IMR-90 (cell line): Measurements from ENCODE around the gene PDLIM5. TPM values are rescaled to one million over a fixed set of nuclear protein-coding genes. Genes with fewer than 3 reads are reported as not detected.

Source experiments
- ATAC-seq: fragments of 200-7000 bp; cut with Tn5 transposase; 2 replicates; pipeline ENCODE4 v1.9.1; 2020; ENCODE audit warnings: low read depth, mild to moderate bottlenecking, moderate library complexity
- BruUV-seq: library from RNA; stranded (reverse); fragments of 400-500 nt; replicated peaks from 2 replicates; lab custom pipeline; 2021; lab: Mats Ljungman, UMichigan
- CTCF ChIA-PET: fragments of 300-600 bp; formaldehyde crosslinking; extraction: SDS; loops from one replicate; lab custom pipeline; 2021; ENCODE audit warnings: antibody characterized with exemption; lab: Yijun Ruan, JAX
- POLR2A ChIA-PET: fragments of 300-600 bp; sonication (Branson Sonifier 250); formaldehyde crosslinking; loops from one replicate; lab custom pipeline; 2022; ENCODE audit warnings: antibody characterized with exemption; ENCODE audit not compliant: unreplicated experiment; lab: Charles Lee
- DNase-seq: peaks from one replicate; pipeline ENCODE4 v3.0.0; 2013
- H2AFZ ChIP-seq: replicated peaks from 2 replicates; pipeline ENCODE3; 2013; ENCODE audit warnings: low read length, mild to moderate bottlenecking; ENCODE audit not compliant: poor library complexity
- H2AK5ac ChIP-seq: 2 replicates; pipeline ENCODE4 v1.6.1; 2013; ENCODE audit warnings: low read depth, low read length, inconsistent platforms
- H2AK9ac ChIP-seq: replicated peaks from 2 replicates; pipeline ENCODE3; 2013; ENCODE audit warnings: mild to moderate bottlenecking, low read depth, low read length, moderate library complexity; ENCODE audit not compliant: poor library complexity
- H2BK120ac ChIP-seq: 2 replicates; pipeline ENCODE4 v1.6.1; 2013; ENCODE audit warnings: low read depth, low read length, inconsistent platforms
- H2BK15ac ChIP-seq: 3 replicates; pipeline ENCODE4 v1.6.1; 2013; ENCODE audit warnings: low read depth, low read length, inconsistent platforms
- H2BK20ac ChIP-seq: 2 replicates; pipeline ENCODE4 v1.6.1; 2013; ENCODE audit warnings: low read depth, mild to moderate bottlenecking, inconsistent platforms, low read length, moderate library complexity
- H2BK5ac ChIP-seq: 2 replicates; pipeline ENCODE4 v1.6.1; 2013; ENCODE audit warnings: mild to moderate bottlenecking, low read depth, low read length, inconsistent platforms; ENCODE audit not compliant: poor library complexity, severe bottlenecking
- H3K14ac ChIP-seq: replicated peaks from 2 replicates; pipeline ENCODE4 v1.6.1; 2013; ENCODE audit warnings: low read depth, low read length, inconsistent platforms
- H3K18ac ChIP-seq: 2 replicates; pipeline ENCODE4 v1.6.1; 2013; ENCODE audit warnings: low read depth, low read length, control low read depth
- H3K23ac ChIP-seq: 2 replicates; pipeline ENCODE4 v1.6.1; 2013; ENCODE audit warnings: low read depth, low read length, inconsistent platforms
- H3K27ac ChIP-seq: 2 replicates; pipeline ENCODE4 v1.5.1; 2013; ENCODE audit warnings: mild to moderate bottlenecking, control low read depth, low read length; ENCODE audit not compliant: insufficient read depth
- H3K27me3 ChIP-seq: 2 replicates; pipeline ENCODE4 v1.6.1; 2013; ENCODE audit warnings: low read length; ENCODE audit not compliant: control insufficient read depth, insufficient read depth
- H3K36me3 ChIP-seq: 2 replicates; pipeline ENCODE4 v1.6.1; 2013; ENCODE audit warnings: low read length, mixed read lengths; ENCODE audit not compliant: control insufficient read depth, insufficient read depth
- H3K4ac ChIP-seq: 2 replicates; pipeline ENCODE4 v1.6.1; 2013; ENCODE audit warnings: low read depth, low read length, inconsistent platforms
- H3K4me1 ChIP-seq: 2 replicates; pipeline ENCODE4 v1.6.1; 2013; ENCODE audit warnings: low read length, mixed read lengths; ENCODE audit not compliant: control insufficient read depth, insufficient read depth
- H3K4me2 ChIP-seq: 2 replicates; pipeline ENCODE4 v1.6.1; 2013; ENCODE audit warnings: low read depth, mild to moderate bottlenecking, control low read depth, low read length, moderate library complexity
- H3K4me3 ChIP-seq: 2 replicates; pipeline ENCODE4 v1.5.1; 2013; ENCODE audit warnings: low read depth, mild to moderate bottlenecking, control low read depth, low read length, moderate library complexity; ENCODE audit not compliant: insufficient read depth
- H3K56ac ChIP-seq: 2 replicates; pipeline ENCODE4 v1.6.1; 2013; ENCODE audit warnings: low read length, inconsistent platforms; ENCODE audit not compliant: insufficient read depth; ENCODE audit errors: extremely low read depth
- H3K79me1 ChIP-seq, 2 experiments: 2 replicates each; pipeline ENCODE4 v1.6.1; 2013; ENCODE audit warnings: low read length in 2 of 2, inconsistent platforms in 1 of 2, low read depth in 1 of 2
- H3K9ac ChIP-seq: 2 replicates; pipeline ENCODE4 v1.6.1; 2013; ENCODE audit warnings: low read depth, low read length, control low read depth
- H3K9me1 ChIP-seq: 2 replicates; pipeline ENCODE4 v1.6.1; 2013; ENCODE audit warnings: low read length, inconsistent platforms; ENCODE audit not compliant: insufficient read depth
- H3K9me3 ChIP-seq: 2 replicates; pipeline ENCODE4 v1.6.1; 2013; ENCODE audit warnings: low read length; ENCODE audit not compliant: control insufficient read depth, insufficient read depth
- H4K20me1 ChIP-seq: 2 replicates; pipeline ENCODE4 v1.6.1; 2013; ENCODE audit warnings: low read length, inconsistent platforms; ENCODE audit not compliant: insufficient read depth
- H4K5ac ChIP-seq: 2 replicates; pipeline ENCODE4 v1.6.1; 2013; ENCODE audit warnings: mild to moderate bottlenecking, low read depth, low read length, control low read depth
- H4K8ac ChIP-seq, 2 experiments: 2 replicates each; pipeline ENCODE4 v1.6.1; 2013; ENCODE audit warnings: low read depth in 2 of 2, low read length in 2 of 2, control low read depth in 1 of 2, inconsistent platforms in 1 of 2
- H4K91ac ChIP-seq: 2 replicates; pipeline ENCODE4 v1.6.1; 2013; ENCODE audit warnings: low read depth, low read length, inconsistent platforms; ENCODE audit not compliant: insufficient read depth
- BHLHE40 ChIP-seq: fragments of 150-350 bp; IDR thresholded peaks from 2 replicates; pipeline ENCODE4 v1.6.1; 2016; ENCODE audit warnings: mild to moderate bottlenecking, low read depth, low read length
- CHD1 ChIP-seq: IDR thresholded peaks from 2 replicates; pipeline ENCODE4 v1.6.1; 2012; ENCODE audit warnings: low read depth, low read length, improper control_type of control experiment
- MAFK ChIP-seq: IDR thresholded peaks from 2 replicates; pipeline ENCODE4 v1.6.1; 2012; ENCODE audit warnings: low read depth, low read length, improper control_type of control experiment
- POLR2A ChIP-seq: IDR thresholded peaks from 2 replicates; pipeline ENCODE4 v1.6.1; 2012; ENCODE audit warnings: mild to moderate bottlenecking, low read depth, low read length
- RAD21 ChIP-seq: IDR thresholded peaks from 2 replicates; pipeline ENCODE4 v1.6.1; 2012; ENCODE audit warnings: low read length, improper control_type of control experiment
- RCOR1 ChIP-seq: IDR thresholded peaks from 2 replicates; pipeline ENCODE4 v1.6.1; 2012; ENCODE audit warnings: mild to moderate bottlenecking, low read length, improper control_type of control experiment; ENCODE audit not compliant: insufficient replicate concordance
- WGBS, 2 experiments: methylation state at CpG; one replicate each; pipeline versions ENCODE4 v1.1.5 to v1.1.7; 2013; ENCODE audit warnings: missing lambda C conversion rate in 2 of 2; ENCODE audit not compliant: insufficient read length in 1 of 2; ENCODE audit errors: extremely low coverage in 2 of 2; 5-methylcytosine and 5-hydroxymethylcytosine counted together
- dilution Hi-C: fragments of 300-500 bp; cut with HindIII; formaldehyde crosslinking; loops from one replicate; pipeline ENCODE4 v1.14.3; 2018; ENCODE audit warnings: low sequenced_read_pairs; ENCODE audit not compliant: unreplicated experiment
- in situ Hi-C: fragments of 300-500 bp; cut with MboI; formaldehyde crosslinking; loops from 3 replicates; pipeline ENCODE4 v1.14.3; 2019; ENCODE audit warnings: low sequenced_read_pairs, inconsistent platforms, mixed read lengths
- intact Hi-C: fragments of 100-400 bp; cut with micrococcal nuclease; formaldehyde crosslinking; loops from 2 replicates; pipeline ENCODE4 v1.10.0; 2022
- polyA plus RNA-seq, 3 experiments: library from polyadenylated mRNA; depleted of rRNA; stranded (reverse); fragments of >200 nt; gene quantifications; 2 replicates each; pipeline ENCODE4 v1.2.3, GENCODE V29; 2012; ENCODE audit warnings: low replicate concordance in 1 of 3
- total RNA-seq: library from RNA; depleted of rRNA; stranded (reverse); fragments of >200 nt; gene quantifications from 2 replicates; pipeline ENCODE4 v1.2.3, GENCODE V29; 2012

PDLIM5 gene
- total and polyA plus RNA-seq, 2 of the 4 experiments (the other 2 are of a cell fraction): 96.5 to 188 TPM

GRCh38 chr4:94515365-94515764, 63.6 kb downstream of the PDLIM5 start:
- in situ Hi-C loops (no loop called here), intact Hi-C loops (no loop called here), dilution Hi-C loops (no loop called here)
- Histone ChIP-seq H3K18ac (peak overlapping the region; percentile 96; the same call in 1 of the 2 replicates), H2BK15ac (peak overlapping the region; percentile 94), H3K27ac (peak overlapping the region; percentile 21), H3K27me3 (no peaks in the 10 kb centered on the region), H3K9ac (no peak overlapping the region; the same call in 1 of the 2 replicates), H4K20me1 (no peaks in the 10 kb centered on the region), H2BK120ac (peak overlapping the region; percentile 95), H4K5ac (peak overlapping the region; percentile 61; the same call in 1 of the 2 replicates), H3K36me3 (no peaks in the 10 kb centered on the region; the same call in 1 of the 2 replicates), H2BK5ac (peak overlapping the region; percentile 99), H3K4me3 (no peak overlapping the region), H2AFZ (no peak overlapping the region), H2AK9ac (no peak overlapping the region), H3K14ac (peak overlapping the region; percentile 91), H2AK5ac (0 out of 2 replicates have a peak overlapping the region, but pooled peaks have one; percentile 58), H3K4me2 (peak overlapping the region; percentile 21; the same call in 1 of the 2 replicates), H3K4ac (peak overlapping the region; percentile 77; the same call in 1 of the 2 replicates), H3K9me3 (no peaks in the 10 kb centered on the region), H2BK20ac (peak overlapping the region; percentile 90; the same call in 1 of the 2 replicates), H3K9me1 (peaks cover 7% of the 10 kb centered on the region; the same call in 1 of the 2 replicates), H3K23ac (peak overlapping the region; percentile 93; the same call in 1 of the 2 replicates), H4K91ac (peak overlapping the region; percentile 67), H4K8ac (peak overlapping the region; percentile 58 to 84; a peak in 3 of 4 replicates), H3K79me1 (peaks cover 12 to 54% of the 10 kb centered on the region in 2 experiments), H3K56ac (peak overlapping the region; percentile 65), H3K4me1 (peaks cover 14% of the 10 kb centered on the region)
- ChIA-PET POLR2A (no interaction called here), CTCF (no interaction called here)
- TF ChIP-seq RCOR1 (no peak), POLR2A (no peak), MAFK (no peak), RAD21 (no peak), BHLHE40 (no peak), CHD1 (no peak)
- no peak for ATAC-seq
- no peak for DNase-seq
- no CpG with 5 or more reads among the region's 4 CpGs for WGBS, 2 experiments
- no TSS peak for BruUV-seq
